Hematopoietic multipotent progenitor cell treated with erythropoietin and hydrocortisone succinate and interleukin-3 and kit ligand, for 15 days (in vitro differentiated cells): Measurements from ENCODE around the gene SLC15A1.
A peak's percentile ranks its signal among the peaks of the same experiment; 100 is the strongest.

ENCODE experiments used
- DNase-seq: peaks from one replicate; pipeline ENCODE4 v3.0.0-alpha.2; 2015; ENCODE audit warnings: low spot score

SLC15A1 gene

DNA sequence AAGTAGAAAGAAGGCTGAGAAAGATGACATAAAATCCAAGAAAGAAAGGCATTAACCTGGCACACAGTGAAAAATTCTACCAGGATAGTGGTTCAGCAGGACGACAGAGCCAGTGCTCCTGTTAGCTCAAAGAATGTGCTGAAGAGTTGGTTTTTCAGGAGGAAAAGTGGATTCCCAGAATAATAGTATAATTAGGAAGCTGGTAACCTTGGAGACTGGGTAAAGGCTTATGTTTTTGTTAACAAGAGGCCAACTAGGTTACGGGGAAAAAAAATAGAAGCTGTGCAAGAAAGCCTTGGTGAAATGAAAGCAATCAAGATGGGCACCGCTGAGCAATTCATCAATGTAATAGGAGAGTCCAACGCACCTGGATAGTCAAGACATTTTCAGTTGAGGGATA, 54.7 kb downstream of the SLC15A1 start:
- DNase-seq, result no peak

DNA sequence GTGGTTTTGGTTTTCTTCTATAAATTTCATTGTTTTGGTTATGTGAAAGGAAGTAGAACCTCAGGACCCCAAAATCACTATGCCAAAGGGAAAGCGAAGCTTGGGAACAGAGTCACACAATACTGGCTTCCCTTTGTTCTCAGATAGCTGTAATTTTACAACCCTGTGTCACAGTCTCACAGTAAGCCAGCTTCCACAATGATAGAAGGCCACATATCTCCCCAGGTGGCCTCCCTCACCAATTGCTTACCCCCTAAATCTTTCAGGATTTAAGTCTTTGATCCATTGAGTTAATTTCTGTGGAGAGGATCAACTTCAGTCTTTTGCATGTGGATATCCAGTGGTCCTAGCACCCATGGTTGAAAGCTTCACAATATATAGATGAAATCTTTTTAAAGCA, 58.7 kb downstream of the SLC15A1 start:
- no peak for DNase-seq

DNA sequence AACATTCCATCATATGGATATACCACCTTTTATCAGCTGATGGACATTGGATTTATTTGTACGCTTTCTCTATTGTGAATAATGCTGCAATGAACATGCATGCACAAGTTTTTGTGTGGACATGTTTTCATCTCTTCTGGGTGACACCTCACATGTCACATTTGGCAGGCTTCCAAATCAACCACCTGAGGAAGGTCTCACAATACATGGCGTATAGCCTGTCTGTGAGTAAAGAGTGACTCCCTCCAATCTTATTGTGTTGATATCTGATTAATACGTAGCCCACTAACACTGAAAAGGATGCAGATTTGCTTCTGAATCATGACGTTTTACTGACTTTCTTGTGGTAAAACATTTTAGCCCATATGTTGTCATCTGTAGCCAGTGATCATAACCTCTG, 61.1 kb downstream of the SLC15A1 start:
- no peak for DNase-seq

DNA sequence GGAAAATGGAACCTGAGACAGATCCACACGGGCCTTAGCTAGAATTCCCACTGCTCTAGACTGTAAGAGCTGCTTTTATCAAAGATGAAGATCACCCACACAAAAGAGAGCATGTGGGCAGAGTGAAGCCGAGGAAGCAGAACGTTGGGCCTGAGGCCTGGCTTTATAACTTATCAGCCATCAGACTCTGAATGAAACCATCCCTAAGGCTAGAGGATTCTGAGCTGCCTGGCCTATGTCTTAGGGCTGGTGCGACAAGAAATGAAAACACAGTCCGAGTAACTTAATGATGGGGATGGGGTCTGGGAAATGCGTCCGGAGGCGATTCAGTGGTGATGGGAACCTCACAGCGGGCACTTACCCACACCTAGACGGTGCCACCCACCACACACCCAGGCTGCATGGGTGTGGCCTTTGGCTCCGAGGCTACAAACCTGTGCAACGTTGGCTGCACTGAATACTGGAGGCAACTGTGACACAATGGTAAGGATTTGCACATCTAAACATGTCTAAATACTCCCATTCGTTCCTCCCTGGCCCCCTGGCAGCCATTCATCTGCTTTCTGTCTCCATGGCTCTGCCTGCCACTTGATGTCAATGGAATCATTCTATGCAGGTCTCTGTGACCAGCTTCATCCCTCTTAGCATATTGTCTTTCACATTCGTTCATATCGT, 62.0 kb downstream of the SLC15A1 start:
- DNase-seq, result no peak

DNA sequence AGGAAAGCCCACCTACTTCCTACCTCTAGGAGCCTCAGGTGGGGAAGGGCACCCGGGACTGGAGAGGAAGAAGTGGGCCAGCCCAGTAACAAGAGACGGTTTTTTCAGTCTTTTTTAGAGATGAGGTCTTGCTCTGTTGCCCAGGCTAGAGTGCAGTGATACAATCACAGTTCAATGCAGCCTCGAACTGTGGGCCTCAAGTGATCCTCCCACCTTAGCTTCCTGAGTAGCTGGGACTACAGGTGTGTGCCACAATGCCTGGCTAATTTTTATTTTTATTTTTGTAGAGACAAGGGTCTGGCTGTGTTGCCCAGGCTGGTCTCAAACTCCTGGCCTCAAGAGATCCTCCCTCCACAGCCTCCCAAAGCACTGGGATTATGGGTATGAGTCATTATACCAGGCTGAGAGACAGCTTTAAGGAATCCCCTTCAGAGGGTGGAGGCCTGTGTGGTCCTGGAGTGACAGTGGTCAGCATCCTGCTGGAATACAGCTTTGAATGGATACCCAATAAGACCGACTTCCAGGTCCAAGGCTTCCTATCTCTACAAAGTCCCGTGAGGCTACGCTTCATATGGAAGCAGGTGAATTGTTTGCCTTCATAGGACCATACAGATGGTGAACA, 63.0 kb downstream of the SLC15A1 start:
- DNase-seq, result no peak

DNA sequence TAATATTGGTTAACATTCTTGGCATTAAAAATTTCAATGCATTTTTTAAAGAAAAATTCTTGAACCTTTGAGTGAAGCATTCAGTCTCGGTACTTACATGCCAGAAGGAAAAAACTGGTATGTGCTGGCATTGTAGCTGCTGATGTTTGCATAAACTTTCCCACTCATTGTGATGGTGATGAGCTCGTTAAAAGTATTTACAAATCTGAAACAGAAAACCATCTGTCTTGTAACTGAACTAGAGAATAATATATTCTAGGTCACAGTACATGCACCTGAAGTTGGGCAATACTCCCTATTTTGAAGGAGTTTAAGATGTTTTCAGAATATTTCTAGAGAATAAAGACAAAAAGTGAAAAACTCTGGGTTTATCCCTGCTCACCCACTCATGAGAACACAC, 64.1 kb downstream of the SLC15A1 start:
- DNase-seq, result no peak

DNA sequence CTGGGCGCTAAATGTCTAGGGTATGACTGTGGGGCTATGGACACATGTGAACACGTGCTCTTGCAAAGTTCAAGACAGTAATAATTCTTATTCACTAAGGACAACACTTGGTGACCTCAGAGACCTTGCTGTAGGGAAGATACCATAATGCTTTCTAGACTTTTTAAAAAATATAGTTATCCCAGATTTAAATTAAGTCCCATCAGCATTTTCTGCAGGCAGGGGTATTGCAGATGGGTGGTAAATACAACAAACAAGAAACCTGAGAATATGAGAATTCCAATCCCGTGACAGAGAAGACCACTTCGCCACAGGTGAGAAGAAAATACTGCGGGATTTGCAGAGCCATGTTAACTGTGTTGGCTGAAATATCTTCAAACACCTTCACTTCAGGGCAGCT, 65.2 kb downstream of the SLC15A1 start:
- no peak for DNase-seq

DNA sequence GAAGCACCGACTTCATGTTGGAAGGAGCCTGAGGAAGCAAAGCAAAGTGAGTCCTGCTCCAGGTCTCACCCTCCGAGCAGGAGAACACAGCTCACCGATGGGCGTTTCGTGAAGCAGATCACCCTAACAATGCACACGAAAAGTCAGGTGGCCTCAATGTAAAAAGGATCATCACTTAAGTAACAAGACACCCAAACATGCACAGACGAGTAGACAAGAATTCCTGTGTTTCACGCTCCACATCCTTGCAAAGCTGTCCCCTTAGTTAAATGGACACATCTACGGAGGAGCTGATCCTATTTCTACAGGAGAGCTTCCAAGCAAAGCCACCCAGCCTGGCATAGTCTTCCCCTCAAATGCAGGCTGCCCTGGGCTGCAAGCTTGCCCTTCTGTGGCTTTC, 66.2 kb downstream of the SLC15A1 start:
- no peak for DNase-seq

DNA sequence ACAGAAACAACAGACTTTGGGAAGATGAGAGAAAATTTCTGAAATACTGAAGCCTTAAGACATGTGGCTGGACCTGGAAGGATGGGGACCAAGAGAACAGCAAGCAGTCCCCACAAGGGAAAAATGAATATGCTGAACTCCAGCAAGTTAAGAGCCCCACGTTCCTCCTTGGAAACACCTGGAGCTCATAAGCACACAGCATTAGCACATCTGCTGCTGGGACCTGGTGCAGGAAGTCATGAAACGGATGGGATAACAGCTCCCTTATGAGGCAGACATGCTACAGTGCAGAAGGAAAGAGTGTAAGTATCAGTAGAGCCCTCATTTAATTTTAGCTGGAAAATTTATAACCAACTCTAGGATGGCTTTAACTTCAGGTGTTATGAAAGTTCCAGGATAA, 67.3 kb downstream of the SLC15A1 start:
- DNase-seq, result no peak

DNA sequence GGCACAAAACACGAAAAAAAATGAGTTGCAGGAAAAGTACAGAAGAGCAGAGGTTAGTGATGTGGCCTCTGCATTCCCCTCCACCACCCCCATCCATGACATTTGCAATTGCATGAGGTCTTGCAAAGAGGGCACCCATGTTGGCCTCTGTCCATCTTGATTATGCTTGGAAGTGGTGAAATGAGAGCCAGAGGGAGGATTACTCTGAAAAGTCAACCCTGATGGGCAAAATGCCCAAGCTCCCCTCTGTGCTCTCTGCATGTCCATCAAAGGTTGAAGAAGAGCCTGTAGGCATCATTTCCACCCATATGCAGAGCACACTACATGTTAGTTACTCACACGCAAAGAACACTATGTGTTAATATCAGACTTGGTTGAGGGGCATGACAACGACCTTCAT, 71.4 kb downstream of the SLC15A1 start:
- no peak for DNase-seq

DNA sequence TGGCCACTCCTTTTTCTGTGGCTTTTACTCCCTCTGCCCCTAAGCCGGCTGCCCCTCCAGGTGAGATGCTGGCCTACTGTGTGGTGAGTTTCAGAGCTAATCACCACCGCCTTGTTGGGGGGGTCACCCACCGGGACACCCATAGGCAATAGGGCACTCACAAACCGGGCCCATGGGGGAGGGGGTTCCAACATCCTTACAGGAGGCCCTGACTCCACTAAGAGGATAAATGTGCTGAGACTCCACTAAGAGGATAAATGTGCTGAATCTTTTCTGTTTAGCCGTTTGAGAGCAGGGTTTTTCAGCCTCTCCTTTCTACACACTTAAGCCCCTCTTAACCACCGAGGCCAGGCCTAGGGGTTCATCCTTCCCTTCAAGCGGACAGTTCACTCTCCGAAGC, 73.7 kb downstream of the SLC15A1 start:
- DNase-seq, result no peak

DNA sequence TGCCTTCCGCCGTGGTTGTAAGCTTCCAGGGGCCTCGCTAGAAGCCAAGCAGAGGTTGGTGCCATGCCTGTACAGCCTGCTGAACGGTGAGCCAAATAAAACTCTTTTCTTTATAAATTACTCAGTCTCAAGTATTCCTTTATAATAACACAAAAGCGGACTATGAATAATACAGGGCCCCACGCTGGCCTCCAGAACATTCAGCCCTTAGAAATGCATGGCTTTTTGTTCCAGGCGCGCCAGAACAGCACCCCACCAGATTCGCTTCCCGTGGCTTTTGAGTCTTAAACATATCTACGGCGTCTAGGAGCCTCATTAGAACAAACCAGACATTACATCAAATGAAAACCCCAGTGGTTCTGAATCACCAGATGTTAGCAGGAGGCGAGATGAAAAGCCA, 75.1 kb downstream of the SLC15A1 start:
- no peak for DNase-seq

DNA sequence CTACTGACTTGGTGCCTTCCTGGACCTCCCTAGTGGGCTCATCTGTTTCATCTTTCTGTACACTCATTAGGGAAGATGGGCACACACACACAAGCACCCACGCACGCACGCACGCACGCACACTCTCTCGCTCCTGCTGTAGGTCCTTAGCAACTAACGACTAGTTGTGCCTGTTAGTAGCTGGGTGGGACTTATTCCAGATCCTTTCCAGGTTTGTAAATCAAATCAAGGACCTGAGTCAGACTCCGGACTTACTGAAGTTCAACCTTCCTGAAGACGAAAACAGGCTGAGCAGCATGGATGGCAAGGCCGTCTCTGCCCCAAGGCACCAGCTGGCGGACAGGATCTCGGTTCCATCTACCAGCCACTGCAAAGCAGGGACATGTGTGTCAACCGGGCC, 76.2 kb downstream of the SLC15A1 start:
- DNase-seq, result no peak

DNA sequence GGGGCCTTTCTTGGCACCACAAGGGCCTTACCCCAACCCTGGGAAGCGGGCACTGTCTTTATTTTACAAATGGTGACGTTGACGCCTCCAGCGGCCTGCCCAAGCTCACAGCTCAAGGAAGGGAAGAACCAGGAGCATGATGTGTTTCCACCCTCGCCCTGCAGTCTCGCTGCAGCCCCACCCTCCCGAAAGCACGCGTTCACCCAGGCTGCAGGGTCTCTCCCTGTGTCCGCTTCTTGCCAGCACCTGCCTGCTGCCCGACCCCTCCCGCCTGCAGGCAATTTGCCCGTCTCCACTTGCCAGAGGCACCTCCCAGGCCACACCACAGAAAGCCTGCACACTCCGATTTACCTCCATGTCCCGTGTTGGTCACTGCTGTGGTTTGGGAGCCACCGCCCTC, 76.6 kb downstream of the SLC15A1 start:
- DNase-seq, result no peak

DNA sequence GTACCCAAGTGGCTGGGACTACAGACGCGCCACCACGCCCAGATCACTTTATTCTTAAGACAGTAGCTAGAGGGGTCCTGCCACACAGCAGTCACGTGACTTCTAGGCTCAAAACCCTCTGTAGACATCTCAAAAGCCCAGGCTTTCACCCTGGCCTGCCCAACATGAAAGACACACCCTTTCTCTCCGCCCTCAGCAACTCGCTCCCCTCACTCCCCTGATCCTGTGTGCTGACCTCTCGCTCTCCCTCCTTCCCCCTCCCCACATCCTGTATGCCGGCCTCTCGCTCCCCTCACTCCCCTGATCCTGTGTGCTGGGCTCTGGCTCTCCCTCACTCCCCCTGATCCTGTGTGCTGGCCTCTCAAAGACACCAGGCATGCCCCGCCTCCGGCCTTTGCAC, 77.4 kb downstream of the SLC15A1 start:
- no peak for DNase-seq

DNA sequence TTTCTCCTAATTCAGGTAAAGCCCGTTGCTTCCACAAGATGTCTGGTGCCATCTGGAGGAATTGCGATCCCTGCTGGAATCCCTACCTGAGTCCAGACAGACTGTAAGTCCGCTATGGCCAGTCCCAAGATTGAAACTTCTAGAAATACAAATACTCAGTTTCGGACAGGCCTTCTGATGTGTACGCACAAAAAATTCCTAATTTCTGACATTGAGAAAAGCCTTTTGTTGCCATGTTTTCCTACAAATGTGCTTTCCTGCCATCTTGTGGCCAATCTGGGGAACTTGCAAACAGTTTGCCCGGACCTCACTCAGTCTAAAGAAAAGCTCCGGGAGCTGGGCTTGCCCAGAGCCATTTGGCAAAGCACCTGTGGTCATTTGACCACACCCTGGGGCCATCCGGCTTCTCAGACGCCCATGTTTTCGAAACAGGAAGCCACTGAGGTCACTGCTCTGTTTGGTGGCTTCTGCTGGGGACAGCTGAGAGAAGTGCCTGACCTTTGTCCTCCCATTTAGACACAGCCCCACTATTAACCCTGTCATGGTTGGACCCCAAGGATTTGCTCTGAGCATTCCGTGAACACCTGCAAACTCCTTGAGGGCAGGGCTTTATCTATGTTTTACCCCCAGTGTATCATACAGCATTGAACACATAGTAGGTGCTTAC, 79.4 kb downstream of the SLC15A1 start:
- peak; percentile 55 for DNase-seq

DNA sequence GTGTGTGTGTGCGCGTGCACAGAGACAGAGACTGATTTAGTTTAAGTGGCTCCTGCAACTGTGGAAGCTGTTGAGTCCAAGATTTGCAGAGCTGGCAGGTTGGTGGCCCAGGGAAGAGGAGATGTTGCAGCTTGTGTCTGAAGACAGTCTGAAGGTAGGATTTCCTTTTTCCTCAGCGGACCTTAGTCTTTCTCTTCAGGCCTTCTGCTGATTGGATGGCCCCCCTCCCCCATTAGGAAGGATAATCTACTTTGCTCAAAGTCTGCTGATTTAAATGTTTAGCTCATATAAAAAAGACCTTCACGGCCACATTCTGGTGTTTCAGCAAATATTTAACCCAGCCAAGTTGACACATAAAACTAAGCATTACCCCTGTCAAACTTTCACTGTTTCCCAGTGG, 84.3 kb downstream of the SLC15A1 start:
- DNase-seq, result no peak

DNA sequence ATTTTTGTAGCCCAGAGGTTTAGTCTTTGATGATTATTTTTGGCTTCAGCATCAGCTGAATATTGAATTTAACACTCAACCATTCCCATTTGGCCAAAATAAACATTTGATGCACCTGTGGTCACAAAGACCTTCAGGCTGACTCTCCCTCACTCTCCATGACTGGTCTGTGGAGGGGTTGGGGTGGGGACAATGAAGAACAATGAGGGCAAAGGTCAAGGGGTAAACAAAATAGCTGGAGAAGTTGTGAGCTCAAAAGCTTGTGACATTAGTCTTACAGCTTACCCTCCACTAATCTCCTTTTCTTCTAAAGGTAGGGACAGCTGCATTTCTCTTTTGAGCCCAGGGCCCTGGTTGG, 86.9 kb downstream of the SLC15A1 start:
- DNase-seq, result no peak

DNA sequence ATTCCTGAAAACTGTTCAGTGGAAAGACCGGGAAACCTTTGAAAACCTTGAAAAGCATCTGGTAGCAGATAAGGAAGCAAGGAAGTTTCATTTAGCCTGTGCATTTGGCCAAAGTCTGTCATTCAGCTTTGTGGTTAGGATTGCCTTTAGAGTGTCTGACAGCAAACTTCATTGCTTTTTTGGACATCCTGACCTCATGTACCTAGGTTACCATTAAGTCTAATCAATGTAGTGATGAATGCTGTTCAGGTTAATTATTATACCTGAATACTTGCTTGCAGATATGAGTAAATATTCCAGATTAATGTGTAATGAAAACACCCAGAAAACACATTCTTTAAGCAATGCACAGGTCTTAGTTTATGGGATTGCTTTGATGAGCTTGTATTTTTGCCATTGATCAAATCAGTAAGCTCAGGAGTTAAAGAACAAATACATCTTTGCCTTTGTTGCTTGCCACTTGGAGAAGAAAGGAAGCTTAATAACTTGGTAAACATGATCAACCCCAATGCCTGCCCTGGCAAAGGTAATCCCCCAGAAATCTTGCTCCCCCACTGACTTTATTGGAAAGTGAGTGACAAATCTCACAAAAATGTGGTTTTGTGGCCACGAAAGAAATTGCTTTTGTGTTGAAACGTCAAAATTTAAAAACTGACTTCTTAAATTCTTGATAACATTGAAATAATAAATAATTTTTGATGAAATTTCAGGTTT, 87.4 kb downstream of the SLC15A1 start:
- DNase-seq, result no peak

DNA sequence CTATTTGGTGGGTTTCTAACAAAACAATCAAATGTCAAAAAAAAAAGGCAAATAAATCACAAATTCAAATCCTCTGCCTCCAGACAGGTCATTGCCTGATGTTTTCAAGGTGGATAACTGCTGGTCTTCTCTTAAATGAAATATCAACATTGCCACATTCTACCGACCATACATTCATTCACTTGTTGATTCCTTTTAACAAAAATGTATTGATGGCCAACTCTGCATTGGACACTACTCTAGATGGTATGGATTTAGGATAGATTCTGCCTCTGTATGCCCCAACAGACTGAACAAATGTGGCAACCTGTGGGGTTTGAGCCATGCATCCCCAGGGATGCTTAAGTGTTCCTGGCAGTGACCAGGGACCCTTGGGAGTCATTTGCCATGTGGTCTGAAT, 88.0 kb downstream of the SLC15A1 start:
- DNase-seq, result no peak

DNA sequence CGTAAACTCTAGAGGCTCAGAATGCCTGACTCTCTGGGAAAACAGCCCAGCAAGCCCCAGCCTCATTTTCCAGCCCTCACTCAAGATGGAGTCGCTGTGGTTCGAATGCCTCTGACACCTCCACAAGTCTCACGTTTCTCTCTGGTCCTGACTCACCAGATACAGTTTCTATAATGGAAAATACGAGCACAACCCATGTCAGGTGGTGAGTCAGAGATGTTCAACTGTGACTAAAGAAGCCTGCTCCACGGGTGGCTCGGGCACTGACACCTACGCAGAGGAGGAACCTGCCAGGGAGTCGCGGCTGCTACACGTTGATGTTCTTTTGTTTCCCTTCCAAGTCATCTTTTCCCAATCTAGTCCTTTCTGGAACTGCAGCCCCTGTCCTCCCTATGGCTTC, 88.4 kb downstream of the SLC15A1 start:
- no peak for DNase-seq

DNA sequence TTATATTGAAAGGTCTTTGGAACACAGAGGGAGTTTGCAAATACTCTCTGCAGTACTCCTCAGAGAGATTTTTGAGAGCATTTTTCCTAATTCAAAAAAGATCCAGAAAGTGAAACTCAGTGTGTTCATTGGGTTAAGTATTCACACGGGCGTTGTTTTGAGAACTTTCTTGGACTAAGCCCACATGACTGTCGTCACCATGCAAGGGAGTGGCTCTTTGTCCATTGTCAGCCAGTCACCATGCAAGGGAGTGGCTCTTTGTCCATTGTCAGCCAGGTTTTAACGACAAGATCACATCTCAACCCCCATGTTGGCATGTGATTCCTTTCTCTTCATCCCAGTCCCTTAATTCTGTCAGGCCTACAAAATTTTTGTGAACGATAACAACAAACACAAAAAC, 94.3 kb downstream of the SLC15A1 start:
- no peak for DNase-seq

DNA sequence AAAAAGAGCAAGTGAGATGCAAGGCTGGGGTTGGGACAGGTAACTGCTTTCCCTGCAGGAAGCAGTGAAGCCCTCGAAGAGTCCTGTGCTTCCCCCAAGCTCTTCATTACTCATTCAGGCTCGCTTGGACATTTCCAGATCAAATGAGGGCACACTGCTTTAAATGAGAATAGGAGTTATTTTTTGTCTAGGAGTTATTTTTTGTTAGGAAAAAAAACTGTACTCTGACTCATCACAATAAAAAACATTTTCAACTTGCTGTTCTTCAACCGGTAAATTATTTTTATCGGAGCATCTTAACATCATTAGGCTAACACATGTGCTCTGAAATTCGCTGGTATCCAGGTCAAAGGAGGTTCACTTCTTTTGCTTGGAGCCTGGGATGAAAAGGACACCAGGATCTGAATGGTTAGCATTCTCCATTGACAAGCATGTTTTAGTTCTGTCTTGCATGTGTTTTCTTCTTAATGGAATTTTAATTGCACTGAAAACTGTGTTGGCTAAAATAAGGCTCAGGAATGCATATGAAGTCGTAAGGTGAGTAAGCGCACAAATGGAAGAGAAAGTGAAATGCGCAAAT, 94.9 kb downstream of the SLC15A1 start:
- DNase-seq, result no peak
